Measurements from ENCODE around the gene ARSI. TPM values are rescaled to one million over a fixed set of nuclear protein-coding genes. Genes with fewer than 3 reads are reported as not detected.

ARSI gene
- total and polyA plus RNA-seq, 7 donors: 0.15 to 0.45 TPM; not detected in 5

DNA sequence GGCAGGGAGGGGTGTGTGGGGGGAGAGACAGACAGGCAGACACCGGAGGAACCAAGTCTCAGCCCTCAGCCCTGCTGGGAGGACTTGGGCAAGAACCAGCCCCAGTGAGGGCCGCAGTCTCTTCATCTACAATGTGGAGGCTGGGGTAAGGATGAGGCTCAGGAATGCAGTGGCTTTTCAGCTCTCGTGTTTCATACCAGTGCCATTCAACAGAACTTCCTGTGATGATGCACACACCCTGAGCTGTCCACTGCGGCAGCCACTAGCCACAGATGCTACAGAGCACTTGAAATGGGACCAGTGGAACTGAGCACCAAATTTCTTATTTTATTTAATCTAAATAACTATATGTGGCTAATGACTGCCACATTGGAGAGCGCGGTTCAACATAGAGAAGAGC is 23.8 kb downstream of the ARSI start:
- Histone ChIP-seq H3K4me1 (no peaks in the 10 kb centered on the region), H3K9me3 (no peaks in the 10 kb centered on the region), H3K27me3 (ENCODE audit: insufficient read depth in 3 of 3, low read length in 2 of 3) (no peaks in the 10 kb centered on the region), H3K36me3 (ENCODE audit: insufficient read depth in 1 of 2, low read depth in 1 of 2) (no peaks in the 10 kb centered on the region), H3K4me3 (no peak overlapping the region), H3K27ac (no peak overlapping the region)
- intact Hi-C loops (cut with DNase I): loop anchor here in 1 of 2 donors (10.0 kb wide), 1 partner anchor 156 kb away; no protein-coding TSS in a partner anchor
- no peak for TF ChIP-seq CTCF (IDR thresholded peaks at IDR 0.05)
- ATAC-seq (no peak), DNase-seq (no peak)
- 83 to 87% (median 84%) methylated on average over 6 of the region's 6 CpGs for WGBS, 3 donors

DNA sequence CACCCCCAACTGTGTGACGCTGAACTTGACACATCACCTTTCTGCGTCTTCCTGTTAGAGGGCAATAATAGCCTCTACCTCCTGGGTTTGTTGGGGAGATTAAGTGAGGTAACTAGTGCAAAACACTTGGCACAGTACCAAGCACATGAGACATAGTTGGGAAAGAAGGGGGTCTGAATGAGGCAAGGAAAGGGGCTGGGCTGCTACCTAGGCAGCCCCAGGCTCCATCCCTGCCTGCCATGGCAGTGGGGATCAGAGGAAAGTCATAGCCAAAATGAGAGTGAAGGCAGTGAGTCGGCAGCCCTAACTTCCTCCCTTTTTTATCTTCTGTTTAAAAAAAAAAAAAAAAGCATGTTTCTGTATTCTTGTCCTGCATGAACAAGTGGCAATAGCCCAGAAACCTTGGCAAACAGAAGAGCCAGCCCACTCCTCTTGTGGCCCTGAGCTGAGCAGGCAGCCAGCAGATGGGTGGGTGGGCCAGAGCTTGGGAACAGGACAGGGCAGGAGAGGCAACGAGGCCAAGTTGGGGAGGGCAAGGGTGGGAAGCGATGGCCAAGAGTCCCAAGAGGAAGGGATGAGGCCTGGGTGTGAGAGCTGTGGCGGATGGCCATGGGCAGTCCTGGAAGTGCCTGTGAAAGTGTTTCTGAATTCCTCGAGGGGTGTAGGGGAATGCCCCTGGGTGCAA is 24.5 kb downstream of the ARSI start:
- ATAC-seq: no peak

GRCh38 chr5:150277043-150277442 is 25.7 kb downstream of the ARSI start:
- Histone ChIP-seq H3K9me3 (no peaks in the 10 kb centered on the region), H3K4me1 (no peaks in the 10 kb centered on the region), H3K27me3 (ENCODE audit: insufficient read depth in 3 of 3, low read length in 2 of 3) (no peaks in the 10 kb centered on the region), H3K36me3 (ENCODE audit: insufficient read depth in 1 of 2, low read depth in 1 of 2) (no peaks in the 10 kb centered on the region), H3K4me3 (no peak overlapping the region), H3K27ac (no peak overlapping the region)
- no peak for TF ChIP-seq CTCF (IDR thresholded peaks at IDR 0.05)
- no peak for ATAC-seq
- WGBS, 3 donors: 77 to 93% (median 84%) methylated on average over 4 of the region's 4 CpGs
- intact Hi-C loops (cut with DNase I): loop anchor here in 1 of 2 donors (10.0 kb wide), 1 partner anchor 158 kb away; no protein-coding TSS in a partner anchor
- no peak for DNase-seq

More for the DNA sequence above, 24.5 kb downstream of the ARSI start:
- 66 to 72% (median 71%) methylated on average over 7 of the region's 7 CpGs for WGBS, 3 donors
- no peaks in the 10 kb centered on the region for H3K9me3 ChIP-seq
- H3K36me3 ChIP-seq (ENCODE audit: insufficient read depth in 1 of 2, low read depth in 1 of 2): no peaks in the 10 kb centered on the region
- no peak overlapping the region for H3K27ac ChIP-seq
- H3K4me1 ChIP-seq: no peaks in the 10 kb centered on the region
- no peak overlapping the region for H3K4me3 ChIP-seq
- intact Hi-C loops (cut with DNase I): loop anchor here in 1 of 2 donors (10.0 kb wide), 1 partner anchor 157 kb away; no protein-coding TSS in a partner anchor
- no peaks in the 10 kb centered on the region for H3K27me3 ChIP-seq (ENCODE audit: insufficient read depth in 3 of 3, low read length in 2 of 3)
- DNase-seq: no peak
- no peak for TF ChIP-seq CTCF (IDR thresholded peaks at IDR 0.05)

- ATAC-seq (no peak), DNase-seq (no peak)
- Histone ChIP-seq H3K9me3 (no peaks in the 10 kb centered on the region), H3K36me3 (ENCODE audit: insufficient read depth in 1 of 2, low read depth in 1 of 2) (no peaks in the 10 kb centered on the region), H3K4me1 (peaks cover 9% of the 10 kb centered on the region), H3K27ac (no peak overlapping the region), H3K27me3 (ENCODE audit: insufficient read depth in 3 of 3, low read length in 2 of 3) (no peaks in the 10 kb centered on the region), H3K4me3 (no peak overlapping the region)
- WGBS, 3 donors: 87 to 90% (median 90%) methylated on average over 4 of the region's 4 CpGs
- no peak for TF ChIP-seq CTCF (IDR thresholded peaks at IDR 0.05)
- intact Hi-C loops (cut with DNase I): loop anchor here in 1 of 2 donors (5.0 to 10.0 kb wide), 2 partner anchors 77 to 160 kb away; no protein-coding TSS in a partner anchor
Measured at GRCh38 chr5:150274811-150275210, 27.9 kb downstream of the ARSI start.
